Lower leg skin (tissue), 4 donors: ENCODE results near the gene BAZ1A. TPM values are rescaled to one million over a fixed set of nuclear protein-coding genes. Genes with fewer than 3 reads are reported as not detected.
"Not testable (repeated sequence)": the region's sequence is repeated elsewhere in the genome, so short reads cannot be mapped to it uniquely, and the experiment has no call there.

ENCODE experiments used
- DNase-seq, 2 donors: peaks; one replicate each; pipeline ENCODE4 v3.0.0-alpha.2; 2019; ENCODE audit warnings: low spot score in 2 of 2
- H3K4me3 ChIP-seq: fragments of 200-600 bp; sonication (generic); 2 replicates; pipeline ENCODE4 v1.5.1; 2017; ENCODE audit warnings: mild to moderate bottlenecking, low read depth; ENCODE audit not compliant: poor library complexity, severe bottlenecking
- POLR2A ChIP-seq, 2 donors: fragments of 450-650 bp; IDR thresholded peaks; one replicate each; pipeline ENCODE4 v1.6.1; 2016 to 2017; ENCODE audit warnings: antibody characterized with exemption in 2 of 2, mild to moderate bottlenecking in 1 of 2, moderate library complexity in 1 of 2
- WGBS, 2 donors: methylation state at CpG; one replicate each; pipeline ENCODE4 v1.1.5; 2018; 5-methylcytosine and 5-hydroxymethylcytosine counted together
- intact Hi-C: fragments of 100-400 bp; cut with DNase I; formaldehyde crosslinking; loops from one replicate; pipeline ENCODE4 v1.15.0; 2023; ENCODE audit warnings: low total_unique reads
- total RNA-seq, 4 donors: library from RNA; depleted of rRNA; stranded (reverse); fragments of >200 nt; gene quantifications; one replicate each; pipeline ENCODE4 v1.1.0, GENCODE V29; 2016
- TF ChIP-seq, protein P1 (sequence below), 3 donors: fragments of 450-650 bp; IDR thresholded peaks; one replicate each; pipeline ENCODE4 v1.5.1; 2016; ENCODE audit warnings: antibody characterized with exemption in 3 of 3, mild to moderate bottlenecking in 3 of 3, moderate library complexity in 2 of 3

The BAZ1A gene
- total RNA-seq, 4 donors from 2014 or later: 27.7 to 47.9 (median 42.1) TPM

DNA sequence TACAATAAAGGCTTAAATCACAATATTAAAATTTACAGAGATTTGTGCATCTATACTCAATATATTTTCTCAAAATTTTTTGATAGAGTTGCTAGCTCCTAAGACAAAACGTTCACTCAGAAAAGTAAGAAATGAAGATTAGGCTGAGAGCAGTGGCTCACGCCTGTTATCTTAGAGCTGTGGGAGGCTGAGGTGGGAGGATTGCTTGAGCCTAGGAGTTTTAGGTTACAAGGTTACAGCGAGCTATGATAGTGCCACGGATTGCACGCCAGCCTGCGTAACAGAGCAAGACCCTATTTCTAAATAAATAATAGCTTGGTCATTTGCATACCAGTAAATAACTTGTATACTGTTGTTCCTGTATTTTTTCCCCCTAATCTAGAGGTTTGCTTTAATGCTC, 125.8 kb downstream of the BAZ1A start:
- WGBS, 2 donors: 92% methylated on average over 6 of the region's 6 CpGs
- TF ChIP-seq, protein P1, sequence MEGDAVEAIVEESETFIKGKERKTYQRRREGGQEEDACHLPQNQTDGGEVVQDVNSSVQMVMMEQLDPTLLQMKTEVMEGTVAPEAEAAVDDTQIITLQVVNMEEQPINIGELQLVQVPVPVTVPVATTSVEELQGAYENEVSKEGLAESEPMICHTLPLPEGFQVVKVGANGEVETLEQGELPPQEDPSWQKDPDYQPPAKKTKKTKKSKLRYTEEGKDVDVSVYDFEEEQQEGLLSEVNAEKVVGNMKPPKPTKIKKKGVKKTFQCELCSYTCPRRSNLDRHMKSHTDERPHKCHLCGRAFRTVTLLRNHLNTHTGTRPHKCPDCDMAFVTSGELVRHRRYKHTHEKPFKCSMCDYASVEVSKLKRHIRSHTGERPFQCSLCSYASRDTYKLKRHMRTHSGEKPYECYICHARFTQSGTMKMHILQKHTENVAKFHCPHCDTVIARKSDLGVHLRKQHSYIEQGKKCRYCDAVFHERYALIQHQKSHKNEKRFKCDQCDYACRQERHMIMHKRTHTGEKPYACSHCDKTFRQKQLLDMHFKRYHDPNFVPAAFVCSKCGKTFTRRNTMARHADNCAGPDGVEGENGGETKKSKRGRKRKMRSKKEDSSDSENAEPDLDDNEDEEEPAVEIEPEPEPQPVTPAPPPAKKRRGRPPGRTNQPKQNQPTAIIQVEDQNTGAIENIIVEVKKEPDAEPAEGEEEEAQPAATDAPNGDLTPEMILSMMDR (IDR thresholded peaks at IDR 0.05): no peak
- no peak for TF ChIP-seq POLR2A (IDR thresholded peaks at IDR 0.05)
- DNase-seq: no peak
- no peak overlapping the region for H3K4me3 ChIP-seq
- intact Hi-C loops: no loop called here

DNA sequence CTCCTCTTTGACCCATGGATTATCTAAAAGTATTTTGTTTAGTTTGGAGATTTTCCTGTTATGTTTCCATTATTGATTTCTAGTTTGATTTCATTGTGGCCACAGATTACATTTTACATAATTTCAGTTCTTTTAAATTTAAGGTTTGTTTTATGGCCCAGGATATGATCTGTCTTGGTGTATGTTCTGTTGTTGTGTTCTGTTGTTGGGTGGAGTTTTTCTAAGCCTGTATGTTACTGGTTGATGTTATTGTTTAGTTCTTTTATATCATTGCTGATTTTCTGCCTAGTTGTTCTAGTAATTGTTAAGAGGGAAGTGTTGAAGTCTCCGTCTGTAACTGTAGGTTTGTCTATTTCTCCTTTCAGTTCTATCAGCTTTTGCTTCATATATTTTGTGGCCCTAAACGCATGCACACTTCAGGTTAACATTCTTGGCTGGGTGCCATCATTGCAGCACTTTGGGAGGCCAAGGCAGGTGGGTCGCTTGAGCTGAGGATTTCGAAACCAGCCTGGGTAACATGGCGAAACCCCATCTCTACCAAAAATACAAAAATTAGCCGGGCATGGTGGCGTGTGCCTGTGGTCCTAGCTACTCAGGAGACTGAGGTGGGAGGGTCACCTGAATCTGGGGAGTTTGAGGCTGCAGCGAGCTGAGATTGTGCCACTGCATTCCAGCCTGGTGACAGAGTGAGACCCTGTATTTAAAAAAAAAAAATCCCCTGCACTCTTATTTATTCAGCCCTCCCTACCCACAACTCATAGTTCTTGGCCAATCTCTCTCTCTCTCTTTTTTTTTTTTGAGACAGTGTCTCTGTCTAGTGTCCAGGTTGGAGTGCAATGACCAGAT, 132.7 kb downstream of the BAZ1A start:
- DNase-seq: no peak
- H3K4me3 ChIP-seq: no peak overlapping the region
- TF ChIP-seq, protein P1 (IDR thresholded peaks at IDR 0.05): no peak
- TF ChIP-seq POLR2A (IDR thresholded peaks at IDR 0.05): no peak
- intact Hi-C loops: no loop called here
- 73 to 86% methylated on average over 8 of the region's 8 CpGs for WGBS, 2 donors

DNA sequence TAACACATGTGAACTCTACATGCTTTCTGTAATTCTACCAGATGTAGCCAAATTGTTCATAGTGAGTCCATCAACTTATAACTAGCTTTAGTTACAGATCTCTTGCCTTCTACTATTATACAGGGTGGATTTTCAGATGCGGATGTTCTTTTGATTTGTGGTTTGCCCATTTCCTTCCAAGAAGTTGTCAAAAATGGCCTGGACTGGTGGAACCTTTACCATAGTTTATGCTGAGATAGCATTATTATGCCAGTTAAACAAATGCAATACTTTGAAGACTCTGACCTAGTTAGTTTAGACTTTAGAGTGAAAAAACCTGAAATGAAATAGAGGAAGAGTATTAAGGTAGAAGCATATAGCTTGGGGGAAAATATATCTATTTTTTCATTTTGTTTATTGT, 133.3 kb downstream of the BAZ1A start:
- no peak overlapping the region for H3K4me3 ChIP-seq
- 53 to 62% methylated on average over 1 of the region's 1 CpG for WGBS, 2 donors

DNA sequence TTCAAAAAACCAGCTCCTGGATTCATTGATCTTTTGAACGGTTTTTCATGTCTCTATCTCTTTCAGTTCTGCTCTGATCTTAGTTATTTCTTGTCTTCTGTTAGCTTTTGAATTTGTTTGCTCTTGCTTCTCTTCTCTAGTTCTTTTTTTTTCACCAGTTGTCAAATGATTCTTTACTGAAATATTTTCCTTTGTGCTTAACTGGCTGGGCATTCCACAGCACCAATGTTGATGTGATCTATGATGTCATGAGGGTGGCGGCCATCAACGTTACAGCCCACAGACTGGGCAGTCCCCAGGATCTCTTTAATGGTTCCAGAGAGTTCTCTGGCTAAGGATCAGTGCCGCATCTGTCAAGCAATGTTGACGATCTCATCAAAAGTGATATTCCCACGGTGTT, 135.0 kb downstream of the BAZ1A start:
- H3K4me3 ChIP-seq, intact Hi-C loops, DNase-seq: not testable (repeated sequence)
- 80 to 81% methylated on average over 6 of the region's 6 CpGs for WGBS, 2 donors

More for the DNA sequence above, 133.3 kb downstream of the BAZ1A start:
- intact Hi-C loops: no loop called here
- no peak for TF ChIP-seq POLR2A (IDR thresholded peaks at IDR 0.05)
- DNase-seq: no peak

DNA sequence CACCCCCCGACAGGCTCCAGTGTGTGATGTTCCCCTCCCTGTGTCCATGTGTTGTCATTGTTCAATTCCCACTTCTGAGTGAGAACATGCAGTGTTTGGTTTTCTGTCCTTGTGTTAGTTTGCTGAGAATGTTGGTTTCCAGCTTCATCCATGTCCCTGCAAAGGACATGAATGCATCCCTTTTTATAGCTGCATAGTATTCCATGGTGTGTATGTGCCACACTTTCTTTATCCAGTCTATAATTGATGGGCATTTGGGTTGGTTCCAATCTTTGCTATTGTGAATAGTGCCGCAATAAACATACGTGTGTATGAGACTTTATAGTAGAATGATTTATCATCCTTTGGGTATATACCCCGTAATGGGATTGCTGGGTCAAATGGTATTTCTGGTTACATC, 138.1 kb downstream of the BAZ1A start:
- H3K4me3 ChIP-seq, intact Hi-C loops, DNase-seq: not testable (repeated sequence)
- WGBS, 2 donors: 61 to 89% methylated on average over 4 of the region's 4 CpGs

DNA sequence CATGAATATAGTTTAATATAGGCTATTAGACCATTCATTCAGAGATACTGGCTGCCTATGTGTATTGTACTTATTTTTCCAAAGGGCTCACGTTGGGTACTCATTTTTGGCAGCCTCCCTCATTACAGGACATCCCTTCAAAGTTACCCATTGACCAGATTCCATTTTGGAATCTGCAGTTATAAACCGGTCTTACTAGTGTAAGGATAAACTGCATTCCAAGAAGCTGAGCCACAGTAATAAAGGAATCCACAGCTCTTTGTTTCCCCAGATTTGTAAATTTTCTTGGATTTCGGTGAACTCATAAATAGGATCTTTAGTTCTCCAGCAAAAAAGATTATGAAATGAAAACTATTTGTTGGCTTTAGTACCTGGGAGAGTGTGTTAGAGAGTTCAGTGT, 141.9 kb downstream of the BAZ1A start:
- intact Hi-C loops: no loop called here
- 35 to 41% methylated on average over 3 of the region's 3 CpGs for WGBS, 2 donors
- no peak overlapping the region for H3K4me3 ChIP-seq
- TF ChIP-seq, protein P1 (IDR thresholded peaks at IDR 0.05): no peak
- no peak for DNase-seq

DNA sequence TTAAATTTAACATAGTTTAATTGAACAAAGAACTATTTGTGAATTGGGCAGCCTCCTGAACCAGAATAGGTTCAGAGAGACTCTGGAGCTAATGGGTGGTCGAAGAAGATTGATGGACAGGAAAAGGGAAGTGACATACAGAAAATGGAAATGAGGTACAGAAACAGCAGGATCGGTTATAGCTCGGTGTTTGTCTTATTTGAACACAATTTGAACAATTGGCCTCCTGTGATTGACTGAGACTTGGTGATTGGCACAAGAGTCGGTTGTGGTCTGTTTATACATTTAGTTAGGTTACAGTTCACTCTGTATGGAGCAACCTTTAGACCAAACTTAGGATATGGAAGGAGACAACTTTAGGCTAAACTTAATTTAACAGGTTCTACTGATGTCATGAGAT, 142.4 kb downstream of the BAZ1A start:
- TF ChIP-seq, protein P1 (IDR thresholded peaks at IDR 0.05): no peak
- TF ChIP-seq POLR2A (IDR thresholded peaks at IDR 0.05): no peak
- DNase-seq: no peak
- H3K4me3 ChIP-seq: no peak overlapping the region
- WGBS, 2 donors: 54 to 73% methylated on average over 4 of the region's 4 CpGs
- intact Hi-C loops: no loop called here
